ENCODE results near the gene AVPI1. TPM values are rescaled to one million over a fixed set of nuclear protein-coding genes. Genes with fewer than 3 reads are reported as not detected.

The AVPI1 gene
- total RNA-seq, 1 experiment from 2014 or later, result 6.5 TPM

DNA sequence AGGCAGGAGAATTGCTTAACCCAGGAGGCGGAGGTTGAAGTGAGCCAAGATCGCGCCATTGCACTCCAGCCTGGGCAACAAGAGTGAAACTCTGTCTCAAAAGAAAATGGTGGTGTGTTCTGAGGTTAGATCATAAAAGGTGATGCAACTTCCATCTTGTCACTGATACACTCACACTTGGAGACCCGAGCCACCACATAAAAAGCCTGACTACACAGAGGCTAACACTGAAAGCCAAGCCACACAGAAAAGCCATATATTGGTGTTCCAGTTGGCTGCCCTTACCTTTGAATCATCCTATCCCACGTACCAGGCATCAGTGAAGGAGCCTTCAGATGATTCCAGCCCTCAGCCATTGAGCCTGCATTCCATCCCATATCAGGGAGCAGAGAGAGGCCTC is 57.8 kb downstream of the AVPI1 start:
- no peak overlapping the region for H4K8ac ChIP-seq (replicated peaks; ENCODE audit: insufficient read length, low read depth, low read length)
- H3K27me3 Mint-ChIP-seq (ENCODE audit: low read depth), result no peaks in the 10 kb centered on the region
- H2BK20ac ChIP-seq (ENCODE audit: low read depth, low read length, poor library complexity, severe bottlenecking), result no peak overlapping the region
- peaks cover 7% of the 10 kb centered on the region for H3K23me2 ChIP-seq (ENCODE audit: insufficient read length, low read depth, low read length, poor library complexity, severe bottlenecking)
- WGBS (ENCODE audit: extremely low coverage, insufficient read length, low lambda C conversion rate), result no CpG with 5 or more reads among the region's 5 CpGs
- no peak overlapping the region for H2BK5ac ChIP-seq (ENCODE audit: insufficient read length, low read length)
- H3K4me1 ChIP-seq (ENCODE audit: insufficient read depth, low read length), result no peaks in the 10 kb centered on the region
- peak overlapping the region in 1 of 3 experiments; percentile 13; a peak in 1 of 7 replicates for H3K27ac Mint-ChIP-seq
- H4K20me1 ChIP-seq (ENCODE audit: control insufficient read depth, insufficient read depth, insufficient read length), result no peaks in the 10 kb centered on the region
- H3K9me3 Mint-ChIP-seq, result no peaks in the 10 kb centered on the region; a peak in 1 of 5 replicates
- H3K23ac ChIP-seq (ENCODE audit: insufficient read length, low read depth, low read length), result no peak overlapping the region
- TF ChIP-seq, protein P1, sequence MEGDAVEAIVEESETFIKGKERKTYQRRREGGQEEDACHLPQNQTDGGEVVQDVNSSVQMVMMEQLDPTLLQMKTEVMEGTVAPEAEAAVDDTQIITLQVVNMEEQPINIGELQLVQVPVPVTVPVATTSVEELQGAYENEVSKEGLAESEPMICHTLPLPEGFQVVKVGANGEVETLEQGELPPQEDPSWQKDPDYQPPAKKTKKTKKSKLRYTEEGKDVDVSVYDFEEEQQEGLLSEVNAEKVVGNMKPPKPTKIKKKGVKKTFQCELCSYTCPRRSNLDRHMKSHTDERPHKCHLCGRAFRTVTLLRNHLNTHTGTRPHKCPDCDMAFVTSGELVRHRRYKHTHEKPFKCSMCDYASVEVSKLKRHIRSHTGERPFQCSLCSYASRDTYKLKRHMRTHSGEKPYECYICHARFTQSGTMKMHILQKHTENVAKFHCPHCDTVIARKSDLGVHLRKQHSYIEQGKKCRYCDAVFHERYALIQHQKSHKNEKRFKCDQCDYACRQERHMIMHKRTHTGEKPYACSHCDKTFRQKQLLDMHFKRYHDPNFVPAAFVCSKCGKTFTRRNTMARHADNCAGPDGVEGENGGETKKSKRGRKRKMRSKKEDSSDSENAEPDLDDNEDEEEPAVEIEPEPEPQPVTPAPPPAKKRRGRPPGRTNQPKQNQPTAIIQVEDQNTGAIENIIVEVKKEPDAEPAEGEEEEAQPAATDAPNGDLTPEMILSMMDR (conservative IDR thresholded peaks at IDR 0.05), result no peak
- peaks cover 9 to 11% of the 10 kb centered on the region in 2 experiments for H3K4me1 Mint-ChIP-seq
- DNase-seq, result no peak
- H2BK15ac ChIP-seq (ENCODE audit: low read depth, low read length), result no peak overlapping the region
- H3K4ac ChIP-seq (ENCODE audit: low read depth, low read length), result no peak overlapping the region
- H3K18ac ChIP-seq (ENCODE audit: insufficient read length, low read depth, low read length), result no peak overlapping the region
- H3K56ac ChIP-seq (ENCODE audit: insufficient read length, low read depth, low read length), result no peak overlapping the region
- H3K79me1 ChIP-seq (ENCODE audit: insufficient read depth, low read depth, low read length, poor library complexity, severe bottlenecking), result no peaks in the 10 kb centered on the region
- no peak overlapping the region for H3K27ac ChIP-seq (ENCODE audit: insufficient read length, low read depth, low read length)
- H3K79me2 ChIP-seq (ENCODE audit: insufficient read depth, low read length), result 0 out of 2 replicates have a peak, but pooled peaks cover 3% of the 10 kb centered on the region
- H3K27me3 ChIP-seq (ENCODE audit: insufficient read depth, low read length), result no peaks in the 10 kb centered on the region
- H4K91ac ChIP-seq (ENCODE audit: insufficient read length, low read depth, low read length), result no peak overlapping the region
- H3K4me2 ChIP-seq (ENCODE audit: insufficient read depth, insufficient read length, low read length), result no peak overlapping the region
- H3K14ac ChIP-seq (ENCODE audit: insufficient read depth, low read length), result no peak overlapping the region
- H3K4me3 Mint-ChIP-seq, result no peak overlapping the region; a peak in 1 of 5 replicates
- H2BK12ac ChIP-seq (ENCODE audit: insufficient read length, low read depth, low read length), result no peak overlapping the region
- H2BK120ac ChIP-seq (ENCODE audit: low read depth, low read length, poor library complexity, severe bottlenecking), result no peak overlapping the region
- H2AK5ac ChIP-seq (ENCODE audit: insufficient read length, low read length), result no peak overlapping the region
- no peak overlapping the region for H4K5ac ChIP-seq (ENCODE audit: insufficient read length, low read depth, low read length)
- H3K36me3 Mint-ChIP-seq (ENCODE audit: insufficient read depth in 1 of 3, low read depth in 3 of 3), result peaks cover 0 to 2% (median 2%) of the 10 kb centered on the region in 3 experiments; a peak in 4 of 7 replicates
- no peak overlapping the region for H3K9ac ChIP-seq (ENCODE audit: extremely low read depth, insufficient read length, low read length)
- H3T11ph ChIP-seq (ENCODE audit: low read length), result no peak overlapping the region
- no peak overlapping the region for H2AFZ ChIP-seq (ENCODE audit: low read length)
- H3K9me3 ChIP-seq (ENCODE audit: control insufficient read depth, low read depth, low read length), result no peaks in the 10 kb centered on the region

All from H9 (cell line).